ENCODE measurements around the gene LDB2.
A peak's percentile ranks its signal among the peaks of the same experiment; 100 is the strongest.

DNA sequence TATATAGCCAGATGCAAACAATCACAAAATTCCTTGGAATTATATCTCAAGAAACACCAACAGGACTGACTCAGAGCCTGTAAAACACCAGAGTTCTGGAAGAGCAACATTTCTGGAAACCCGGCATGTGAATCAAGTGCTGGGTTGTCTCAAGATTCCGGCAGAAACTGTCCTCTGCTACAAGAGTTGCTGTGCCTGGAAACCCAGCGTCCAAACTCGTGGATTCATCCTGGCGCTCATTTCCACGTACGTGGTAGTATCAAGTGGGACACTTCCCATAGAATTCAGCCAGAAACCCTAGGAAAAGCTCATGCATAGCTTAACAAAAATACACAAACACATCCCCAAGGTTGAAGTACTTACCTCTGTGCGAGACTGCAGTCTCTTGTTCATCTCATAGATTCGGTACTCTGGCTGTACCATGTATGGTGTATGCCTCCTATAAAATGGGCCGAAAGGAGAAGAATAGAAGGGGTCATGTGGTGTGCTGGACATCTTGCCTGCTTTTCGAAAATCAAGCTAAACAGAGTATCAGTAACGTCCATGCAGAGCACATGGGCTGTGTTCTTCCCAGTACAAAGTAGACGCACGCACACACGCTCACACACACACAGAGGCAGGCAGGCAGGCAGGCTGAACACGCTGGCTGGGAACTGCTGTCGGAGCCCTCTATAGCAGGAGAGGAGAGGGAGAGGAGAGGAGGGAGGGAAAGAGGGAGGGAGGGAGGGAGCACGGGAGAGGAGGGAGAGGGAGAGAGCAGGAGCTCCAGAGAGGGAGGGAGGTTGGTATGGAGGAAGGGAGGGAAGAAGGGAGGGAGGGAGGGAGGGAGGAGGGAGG lies at the start of gene LDB2:
- TF ChIP-seq, protein P1, sequence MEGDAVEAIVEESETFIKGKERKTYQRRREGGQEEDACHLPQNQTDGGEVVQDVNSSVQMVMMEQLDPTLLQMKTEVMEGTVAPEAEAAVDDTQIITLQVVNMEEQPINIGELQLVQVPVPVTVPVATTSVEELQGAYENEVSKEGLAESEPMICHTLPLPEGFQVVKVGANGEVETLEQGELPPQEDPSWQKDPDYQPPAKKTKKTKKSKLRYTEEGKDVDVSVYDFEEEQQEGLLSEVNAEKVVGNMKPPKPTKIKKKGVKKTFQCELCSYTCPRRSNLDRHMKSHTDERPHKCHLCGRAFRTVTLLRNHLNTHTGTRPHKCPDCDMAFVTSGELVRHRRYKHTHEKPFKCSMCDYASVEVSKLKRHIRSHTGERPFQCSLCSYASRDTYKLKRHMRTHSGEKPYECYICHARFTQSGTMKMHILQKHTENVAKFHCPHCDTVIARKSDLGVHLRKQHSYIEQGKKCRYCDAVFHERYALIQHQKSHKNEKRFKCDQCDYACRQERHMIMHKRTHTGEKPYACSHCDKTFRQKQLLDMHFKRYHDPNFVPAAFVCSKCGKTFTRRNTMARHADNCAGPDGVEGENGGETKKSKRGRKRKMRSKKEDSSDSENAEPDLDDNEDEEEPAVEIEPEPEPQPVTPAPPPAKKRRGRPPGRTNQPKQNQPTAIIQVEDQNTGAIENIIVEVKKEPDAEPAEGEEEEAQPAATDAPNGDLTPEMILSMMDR (IDR thresholded peaks at IDR 0.05; ENCODE audit: extremely low read depth in 1 of 2, insufficient read depth in 1 of 2, low read depth in 1 of 2, low read length in 2 of 2) = no peak
- no peak for TF ChIP-seq JUN (IDR thresholded peaks at IDR 0.05; ENCODE audit: borderline replicate concordance, insufficient read depth, insufficient read length, low read depth)
- no peak for TF ChIP-seq POLR2A (IDR thresholded peaks at IDR 0.05; ENCODE audit: low read depth, low read length)
- TF ChIP-seq EZH2 (IDR thresholded peaks at IDR 0.05; ENCODE audit: borderline replicate concordance, low read depth, low read length, severe bottlenecking) = no peak
- peak; percentile 27 for TF ChIP-seq POLR2AphosphoS5 (IDR thresholded peaks at IDR 0.05; ENCODE audit: insufficient read depth, low read depth, low read length)
- TF ChIP-seq, protein P2, sequence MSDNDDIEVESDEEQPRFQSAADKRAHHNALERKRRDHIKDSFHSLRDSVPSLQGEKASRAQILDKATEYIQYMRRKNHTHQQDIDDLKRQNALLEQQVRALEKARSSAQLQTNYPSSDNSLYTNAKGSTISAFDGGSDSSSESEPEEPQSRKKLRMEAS (IDR thresholded peaks at IDR 0.05; ENCODE audit: insufficient read depth, insufficient read length) = peak; percentile 32
- peak; percentile 33 for TF ChIP-seq MYC (IDR thresholded peaks at IDR 0.05; ENCODE audit: low read depth, low read length)
- no peak for TF ChIP-seq GATA2 (IDR thresholded peaks at IDR 0.05; ENCODE audit: insufficient read depth, insufficient read length, low read depth, low read length)
